ENCODE results near the gene DPP4. TPM values are rescaled to one million over a fixed set of nuclear protein-coding genes. Genes with fewer than 3 reads are reported as not detected.
A peak's percentile ranks its signal among the peaks of the same experiment; 100 is the strongest.

The DPP4 gene
- total and polyA plus RNA-seq, 2 of the 13 experiments (the other 11 are each of a cell fraction or from before 2014, with no cell fraction given), result 39.4 to 109 TPM

- TF ChIP-seq THAP9 (CRISPR knock-in tag; IDR thresholded peaks at IDR 0.05; ENCODE audit: borderline replicate concordance) (no peak), WIZ (CRISPR knock-in tag; IDR thresholded peaks at IDR 0.05) (0 out of 2 replicates have a peak, but pooled peaks have one; percentile 57), RELA (CRISPR knock-in tag; IDR thresholded peaks at IDR 0.05) (no peak), IRF2 (CRISPR knock-in tag; IDR thresholded peaks at IDR 0.05) (peak; percentile 64), FLYWCH1 (CRISPR knock-in tag; IDR thresholded peaks at IDR 0.05) (no peak), JUND (CRISPR knock-in tag; IDR thresholded peaks at IDR 0.05) (peak; percentile 88), ZNF710 (CRISPR knock-in tag; IDR thresholded peaks at IDR 0.05; ENCODE audit: borderline replicate concordance) (no peak; the same call in 1 of the 2 replicates), TOPORS (CRISPR knock-in tag; IDR thresholded peaks at IDR 0.05) (no peak; the same call in 1 of the 2 replicates), SIX4 (CRISPR knock-in tag; IDR thresholded peaks at IDR 0.05) (no peak), TFDP2 (CRISPR knock-in tag; IDR thresholded peaks at IDR 0.05) (no peak; the same call in 1 of the 2 replicates), XBP1 (CRISPR knock-in tag; IDR thresholded peaks at IDR 0.05) (no peak), NFYC (CRISPR knock-in tag; IDR thresholded peaks at IDR 0.05) (no peak), ZHX2 (IDR thresholded peaks at IDR 0.05; ENCODE audit: low read depth) (no peak), ZHX2 (CRISPR knock-in tag; IDR thresholded peaks at IDR 0.05; ENCODE audit: borderline replicate concordance) (no peak), ZKSCAN8 (CRISPR knock-in tag; IDR thresholded peaks at IDR 0.05; ENCODE audit: borderline replicate concordance) (0 out of 2 replicates have a peak, but pooled peaks have one; percentile 18), ZNF550 (CRISPR knock-in tag; IDR thresholded peaks at IDR 0.05; ENCODE audit: borderline replicate concordance) (no peak)
Measured at GRCh38 chr2:162085090-162085891, 11.3 kb upstream of the DPP4 start (continued).
